8988T (cell line): ENCODE results near the gene CHKA.

ENCODE experiments used
- DNase-seq: peaks from one replicate; pipeline ENCODE4 v3.0.0; 2011

CHKA gene

DNA sequence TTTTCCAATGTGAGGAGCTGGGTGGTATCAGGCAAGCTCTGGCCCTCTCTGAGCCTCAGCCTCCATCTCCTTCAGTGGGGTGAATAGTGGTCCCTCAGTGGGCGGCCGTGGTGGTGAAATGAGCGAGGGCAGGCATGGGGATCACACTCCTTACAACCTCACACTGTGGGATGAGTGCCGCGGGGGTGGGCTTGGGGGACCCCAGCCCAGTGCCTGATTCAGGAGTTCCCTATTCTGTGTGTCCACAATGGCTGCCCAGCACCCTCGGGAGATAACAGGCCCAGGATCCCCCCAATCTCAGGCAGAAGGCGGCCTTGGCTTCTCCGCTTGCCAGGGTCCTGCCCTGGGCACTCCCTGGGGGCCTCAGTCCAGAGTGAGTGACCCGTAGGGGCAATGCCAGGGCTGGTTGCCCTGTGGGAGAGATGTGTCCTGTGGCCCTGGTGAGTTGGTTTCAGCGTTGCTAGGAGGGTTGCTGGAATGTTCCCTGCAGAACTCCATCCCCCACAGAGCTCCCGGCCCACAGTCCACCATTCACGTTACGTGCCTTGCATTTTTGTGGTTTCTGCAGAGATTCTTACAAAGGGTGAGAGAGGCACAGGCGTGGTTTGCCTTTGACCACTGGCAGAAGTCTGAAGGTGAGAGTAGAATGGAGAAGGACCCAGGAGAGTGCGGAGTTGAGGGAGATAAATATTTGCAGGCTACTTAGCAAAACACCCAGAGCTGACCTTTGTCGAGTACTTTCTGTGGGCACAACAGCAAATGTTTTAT, 108.2 kb downstream of the CHKA start:
- peak; percentile 83 for DNase-seq

DNA sequence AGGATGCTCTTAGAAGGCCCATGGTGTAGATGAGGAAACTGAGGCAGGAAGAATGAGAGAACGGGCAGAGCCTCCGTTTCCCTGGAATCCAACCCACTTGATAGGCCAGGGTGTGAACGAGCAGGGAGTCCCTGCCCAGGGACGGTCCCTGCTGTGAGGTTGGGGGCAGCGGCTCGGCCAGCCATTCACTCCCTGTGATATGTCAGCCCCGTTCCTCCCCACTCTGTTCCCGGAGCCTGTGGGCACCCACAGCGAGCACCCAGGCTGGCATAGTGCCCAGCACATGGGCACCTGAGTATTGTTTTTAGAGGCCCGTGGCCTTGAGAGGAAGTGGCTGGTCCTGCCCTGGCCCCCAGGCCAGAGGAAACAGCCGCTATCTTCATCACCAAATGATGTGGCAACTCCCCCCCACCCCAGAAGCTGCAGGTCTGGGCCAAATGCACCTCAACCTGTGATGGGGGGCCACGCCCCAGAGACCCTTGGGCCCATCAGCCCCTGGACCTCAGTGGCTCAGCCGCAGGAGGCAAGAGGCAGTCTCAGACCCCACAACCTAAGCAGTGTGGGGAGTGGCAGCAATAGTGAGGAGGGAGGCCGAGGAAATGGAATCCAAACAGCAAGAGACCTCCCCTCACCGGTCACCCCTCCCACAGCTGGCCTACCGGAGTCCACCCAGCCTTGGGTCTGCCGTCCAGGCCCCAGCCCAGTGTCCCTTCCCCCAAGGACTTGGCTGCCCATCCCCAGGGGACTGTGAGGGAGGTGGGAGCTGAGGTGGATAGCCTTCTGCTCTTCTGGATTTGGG, 108.9 kb downstream of the CHKA start:
- DNase-seq: no peak

DNA sequence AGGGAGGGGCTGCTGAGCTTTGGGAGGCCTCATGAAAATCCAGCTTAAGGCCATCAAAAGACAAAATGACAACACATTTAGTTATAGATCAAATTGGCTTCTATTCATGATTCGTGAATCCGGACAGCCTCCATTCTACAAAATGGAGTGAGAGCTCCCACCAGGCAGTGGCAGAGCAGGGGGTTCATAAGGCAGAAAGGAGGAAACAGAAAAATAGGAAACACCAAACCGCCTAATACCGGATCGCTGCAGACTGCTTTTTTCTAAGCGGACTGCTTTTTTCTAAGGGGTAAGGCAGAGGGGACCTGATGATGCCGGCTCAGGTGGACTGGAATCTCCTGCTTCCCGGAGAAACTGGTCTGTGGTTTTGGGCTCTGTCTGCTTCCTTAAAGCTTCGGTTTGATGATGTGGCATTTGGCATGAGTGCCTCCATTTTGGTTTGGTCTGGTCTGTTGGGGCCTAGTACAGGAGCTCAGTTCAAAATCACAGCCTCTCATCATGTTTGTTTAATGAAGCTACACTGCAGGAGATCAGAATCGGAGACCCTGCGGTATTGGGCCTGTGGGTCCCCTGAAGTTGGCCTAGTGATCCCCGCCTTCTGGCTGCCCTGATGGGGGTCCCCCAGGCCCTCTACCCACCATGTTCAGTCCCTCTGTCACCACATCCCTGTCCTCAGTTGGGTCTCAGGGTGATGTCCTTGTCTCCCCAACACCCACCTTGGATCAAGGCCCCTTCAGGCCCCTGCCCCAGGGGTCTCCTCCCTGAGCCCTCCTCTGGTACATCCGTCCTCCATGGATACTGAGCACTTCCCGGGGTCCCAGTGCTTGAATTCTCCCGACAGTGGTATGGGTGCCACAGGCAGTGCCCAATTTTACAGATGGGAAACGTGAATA, 109.9 kb downstream of the CHKA start:
- no peak for DNase-seq

DNA sequence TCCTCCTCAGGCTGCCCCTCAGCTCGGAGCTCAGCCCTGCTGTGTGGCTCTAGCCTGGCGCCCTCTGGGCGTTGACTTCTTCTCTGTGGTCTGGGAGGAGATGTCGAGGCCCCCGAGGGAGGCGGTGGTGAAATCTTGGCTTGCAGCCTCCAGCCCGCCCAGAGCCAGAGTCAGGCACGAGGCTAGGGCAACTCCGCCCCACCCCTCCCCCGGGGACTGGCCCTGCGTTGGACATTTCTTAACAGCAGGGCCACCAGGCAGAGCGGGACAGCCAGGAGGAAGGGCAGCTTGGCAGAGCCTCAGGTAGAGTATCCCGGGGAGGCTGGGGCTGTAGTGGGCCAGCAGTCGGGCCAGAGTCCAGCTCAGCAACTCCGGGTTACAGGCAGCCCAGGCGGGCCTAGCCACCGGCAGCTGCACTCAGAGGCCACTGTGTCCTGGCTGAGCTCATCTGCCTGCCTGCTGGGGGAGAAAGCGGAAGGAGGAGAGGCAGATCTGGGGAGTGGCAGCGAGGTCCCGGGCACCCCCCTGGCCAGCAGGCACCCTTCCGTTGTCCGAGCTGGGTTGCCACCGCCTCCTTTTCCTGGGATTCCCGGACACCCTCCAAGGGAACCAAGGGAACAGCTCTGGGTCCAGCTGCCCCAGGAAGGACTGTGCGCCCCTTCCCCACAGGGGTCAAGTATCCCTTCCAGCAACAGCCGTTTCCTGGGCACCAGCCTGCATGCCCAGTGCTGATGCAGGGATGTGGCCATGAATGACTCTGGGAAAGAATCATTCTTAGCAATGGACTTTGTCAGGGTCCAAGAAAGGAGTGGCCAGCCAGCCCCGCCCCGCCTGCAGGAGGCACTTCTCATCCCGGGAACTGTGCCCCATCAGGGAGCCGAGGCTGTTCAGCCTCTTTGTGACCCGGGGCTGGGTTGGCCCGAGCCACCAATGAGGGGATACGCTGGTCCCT, 110.8 kb downstream of the CHKA start, which contains the start of gene ALDH3B1:
TSS of gene ALDH3B1 (plus strand) at position 238 of the 952 bp plus-strand sequence. CDS start 4,971 bp downstream, outside the sequence.
- peak; percentile 78 for DNase-seq

DNA sequence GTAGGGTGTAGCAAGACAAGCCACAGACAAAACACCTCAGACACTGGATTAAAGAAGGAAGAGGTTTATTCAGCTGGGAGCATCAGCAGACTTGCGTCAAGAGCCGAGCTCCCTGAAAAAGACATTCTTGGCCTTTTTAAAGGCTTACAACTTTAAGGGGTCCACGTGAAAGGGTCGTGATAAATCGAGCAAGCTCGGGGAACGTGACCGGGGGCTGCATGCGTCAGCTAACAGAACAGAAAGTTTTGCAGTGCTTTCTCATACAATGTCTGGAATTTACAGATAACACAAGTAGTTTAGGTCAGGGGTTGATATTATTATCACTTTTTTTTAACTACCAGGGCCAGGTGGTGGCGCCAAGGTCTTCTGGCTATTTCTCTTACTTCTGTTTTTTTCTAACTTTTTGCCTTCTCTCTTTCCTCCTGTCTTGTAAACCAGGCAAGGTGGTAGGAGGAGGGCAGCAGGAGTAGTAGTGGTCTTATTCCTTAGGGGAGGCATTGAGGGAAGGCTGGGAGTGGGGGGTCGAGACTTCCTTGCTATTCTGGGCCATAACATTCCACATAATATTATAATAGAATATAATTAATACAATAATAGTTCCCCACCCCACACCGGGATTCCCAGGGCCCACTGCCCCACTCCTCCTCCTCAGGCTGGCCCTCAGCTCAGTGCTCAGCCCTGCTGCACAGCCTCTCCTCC, 111.6 kb downstream of the CHKA start:
- no peak for DNase-seq

DNA sequence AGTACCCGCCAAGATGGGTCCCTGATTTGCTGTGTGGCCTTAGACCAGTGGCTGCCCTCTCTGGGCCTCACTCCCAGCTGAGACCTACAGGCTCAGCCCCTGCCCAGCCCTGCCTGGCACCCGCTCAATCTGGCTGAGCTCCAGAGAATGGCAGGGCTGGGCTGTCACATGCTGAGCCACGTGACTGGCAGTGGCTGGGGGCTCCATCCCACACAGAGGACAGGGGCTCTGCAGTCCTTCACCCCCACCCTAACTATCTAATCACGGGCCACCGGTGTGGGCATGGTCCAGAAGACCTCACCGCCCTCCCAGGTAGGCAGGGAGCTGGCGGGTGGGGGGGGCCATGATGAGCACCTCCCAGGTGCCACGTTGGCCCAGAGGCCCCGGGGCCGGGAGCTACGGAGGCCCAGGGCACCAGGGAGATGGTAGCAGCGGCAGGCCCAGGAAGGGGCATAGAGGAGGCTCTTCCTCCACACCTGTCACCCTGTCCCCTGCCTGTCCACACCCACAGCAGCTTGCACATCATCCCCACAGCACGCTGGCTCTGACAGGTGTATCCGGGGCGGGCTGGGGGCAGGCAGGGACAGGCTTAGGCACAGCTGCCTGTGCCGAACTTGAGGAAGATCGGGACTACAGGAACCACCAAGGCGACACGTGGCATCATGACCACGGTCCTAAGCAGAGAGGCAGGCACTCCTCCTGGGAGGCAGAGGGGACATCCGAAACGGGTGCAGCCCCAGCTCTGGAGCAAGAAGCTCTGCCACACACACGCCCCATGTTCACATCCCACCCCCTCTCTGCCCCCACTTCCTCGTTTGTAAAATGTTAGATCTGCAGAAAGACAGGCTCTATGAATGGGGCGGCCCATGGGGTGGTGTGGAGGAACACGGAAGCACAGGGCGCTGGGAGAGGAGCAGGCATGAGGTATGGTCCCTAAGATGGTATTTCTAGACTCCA, 112.5 kb downstream of the CHKA start:
- DNase-seq: no peak

DNA sequence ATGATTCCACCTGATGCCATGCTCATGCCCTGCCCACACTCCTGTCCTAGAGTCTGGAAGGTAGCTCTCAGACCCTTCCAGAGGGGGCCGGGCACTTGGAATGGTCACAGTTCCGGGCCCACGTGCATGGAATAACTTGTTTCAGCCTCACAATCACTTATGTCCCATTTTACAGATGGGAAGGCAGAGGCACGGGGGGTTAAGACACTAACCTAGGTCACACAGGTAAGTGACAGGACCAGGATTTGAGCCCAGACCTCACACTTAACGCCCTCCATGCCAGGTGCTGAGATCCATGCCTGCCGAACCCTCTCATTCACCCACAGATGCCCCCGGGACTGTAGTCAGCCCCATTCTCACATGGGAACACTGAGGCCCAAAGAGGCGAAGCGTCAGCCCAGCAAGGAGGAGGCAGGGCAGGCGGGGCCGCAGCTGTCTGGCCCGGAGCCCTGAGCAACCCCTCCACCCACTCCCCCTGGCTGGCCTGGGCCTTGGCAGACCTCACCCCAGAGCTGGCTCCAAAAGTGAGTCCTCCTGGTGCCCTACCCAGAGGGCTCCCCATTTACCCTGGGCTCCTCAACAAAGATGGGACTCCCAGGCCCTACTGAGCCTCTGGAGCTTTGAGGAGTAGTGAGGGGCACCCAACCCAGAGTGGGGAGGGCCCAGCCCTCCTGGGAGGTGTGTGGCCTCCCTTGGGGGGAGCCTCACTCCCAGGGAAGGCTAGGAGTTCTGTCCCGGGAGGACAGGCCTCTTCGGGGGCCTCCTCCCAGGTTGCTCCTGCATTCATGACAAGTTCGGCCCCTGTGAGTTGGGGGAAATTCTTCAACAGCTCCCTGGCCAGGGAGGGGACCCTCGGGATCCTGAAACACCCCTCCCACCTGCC, 113.4 kb downstream of the CHKA start:
- no peak for DNase-seq

DNA sequence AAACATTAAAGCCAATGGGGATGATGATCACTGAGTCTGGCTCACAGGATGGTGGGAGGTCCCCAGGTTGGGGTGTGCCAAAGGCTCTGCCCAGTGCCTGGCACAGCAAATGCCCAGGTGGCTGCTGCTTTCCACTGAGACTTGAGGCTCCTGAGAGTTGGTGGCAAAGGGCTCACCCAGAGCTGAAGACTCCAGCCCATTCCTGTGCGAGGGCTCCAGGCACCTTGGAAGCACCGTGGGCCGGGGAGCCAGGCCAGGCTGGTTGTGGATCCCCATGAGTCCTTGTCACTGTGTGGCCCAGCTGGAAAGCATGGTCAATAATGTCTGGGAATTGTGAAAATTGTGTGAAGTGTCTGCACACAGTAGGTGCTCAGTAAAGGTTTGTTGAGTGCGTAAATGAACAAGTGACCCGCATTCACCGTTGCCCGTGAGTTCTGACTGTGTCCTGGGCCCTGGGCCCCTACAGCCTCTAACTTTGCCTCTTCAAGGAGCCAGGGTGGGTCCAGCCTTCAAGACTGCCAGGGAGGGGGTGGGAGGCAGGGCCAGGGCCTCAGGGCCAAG, 114.5 kb downstream of the CHKA start:
- DNase-seq: no peak

DNA sequence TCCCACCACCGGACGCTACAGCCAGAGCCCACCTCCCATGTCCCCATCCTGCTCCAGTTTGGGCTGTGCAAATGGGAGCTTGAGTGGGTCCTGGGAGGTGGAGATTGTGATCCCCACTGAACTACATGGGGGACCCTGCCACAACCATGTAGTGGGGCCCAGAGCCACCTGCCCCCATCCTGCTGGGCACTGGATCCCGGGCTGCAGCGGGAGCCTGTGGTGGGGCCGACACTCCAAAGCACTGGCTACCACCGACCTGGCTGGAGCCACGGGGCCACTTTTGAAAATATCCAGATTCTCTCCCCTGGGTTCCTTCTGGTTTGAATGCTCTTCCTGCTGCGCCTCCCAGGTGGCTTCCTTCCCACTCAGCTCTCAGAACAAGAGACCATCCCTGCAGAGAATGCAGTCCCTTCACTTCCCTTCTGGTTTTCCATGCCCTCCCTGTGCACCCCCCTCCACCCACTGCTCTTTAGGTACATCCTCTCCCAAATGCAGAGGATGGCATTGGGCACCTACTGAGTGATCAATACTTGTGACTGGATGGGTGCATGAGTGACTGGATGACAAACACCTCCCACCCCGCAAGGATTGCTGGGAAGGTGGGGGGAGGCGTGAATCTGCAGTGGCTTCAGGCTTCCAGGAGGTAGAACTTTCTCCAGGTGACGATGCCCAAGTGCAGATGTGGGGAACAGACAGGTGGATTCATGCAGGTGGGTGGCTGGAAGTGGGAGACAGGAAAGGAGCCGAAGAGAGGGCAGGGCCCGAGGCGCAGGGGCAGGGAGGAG, 116.4 kb downstream of the CHKA start:
- no peak for DNase-seq

DNA sequence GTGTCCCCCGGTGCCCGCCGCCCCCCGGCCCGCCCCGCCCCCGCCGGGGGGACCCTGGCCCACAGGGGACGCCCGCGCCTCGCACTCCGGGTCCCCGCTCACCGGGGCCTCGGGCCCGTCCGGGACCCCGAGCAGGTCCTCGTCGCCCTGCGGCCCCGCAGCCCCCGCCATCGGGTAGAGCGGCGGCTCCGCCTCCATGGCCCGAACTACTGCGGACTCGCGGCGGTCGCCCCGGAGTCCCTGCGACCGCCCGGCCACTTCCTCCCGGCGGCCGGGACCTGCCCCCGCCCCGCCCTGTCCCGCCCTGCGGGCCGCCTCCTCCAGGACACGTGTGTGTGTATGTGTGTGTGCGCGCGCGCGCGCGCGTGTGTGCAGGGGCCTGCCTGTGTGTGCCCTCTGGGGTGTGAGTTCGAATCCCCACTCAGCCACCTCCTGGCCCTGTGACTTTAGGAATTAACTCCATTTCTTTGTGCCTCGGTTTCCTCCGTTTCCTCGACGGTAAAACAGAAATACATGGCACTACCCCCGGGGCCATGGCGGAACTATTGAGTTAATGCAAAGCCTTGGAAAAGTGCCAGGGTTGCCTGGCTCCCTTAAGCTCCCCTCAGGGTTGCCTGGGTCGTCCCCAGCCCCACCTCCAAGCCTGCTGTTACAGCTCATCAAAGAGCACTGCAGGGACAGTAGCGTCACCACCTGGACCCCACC, 117.2 kb downstream of the CHKA start, which contains the start of gene UNC93B1:
TSS of gene UNC93B1 (minus strand) at position 252 of the 705 bp plus-strand sequence. CDS start at position 198, 54 bp downstream.
- DNase-seq: peak; percentile 89

DNA sequence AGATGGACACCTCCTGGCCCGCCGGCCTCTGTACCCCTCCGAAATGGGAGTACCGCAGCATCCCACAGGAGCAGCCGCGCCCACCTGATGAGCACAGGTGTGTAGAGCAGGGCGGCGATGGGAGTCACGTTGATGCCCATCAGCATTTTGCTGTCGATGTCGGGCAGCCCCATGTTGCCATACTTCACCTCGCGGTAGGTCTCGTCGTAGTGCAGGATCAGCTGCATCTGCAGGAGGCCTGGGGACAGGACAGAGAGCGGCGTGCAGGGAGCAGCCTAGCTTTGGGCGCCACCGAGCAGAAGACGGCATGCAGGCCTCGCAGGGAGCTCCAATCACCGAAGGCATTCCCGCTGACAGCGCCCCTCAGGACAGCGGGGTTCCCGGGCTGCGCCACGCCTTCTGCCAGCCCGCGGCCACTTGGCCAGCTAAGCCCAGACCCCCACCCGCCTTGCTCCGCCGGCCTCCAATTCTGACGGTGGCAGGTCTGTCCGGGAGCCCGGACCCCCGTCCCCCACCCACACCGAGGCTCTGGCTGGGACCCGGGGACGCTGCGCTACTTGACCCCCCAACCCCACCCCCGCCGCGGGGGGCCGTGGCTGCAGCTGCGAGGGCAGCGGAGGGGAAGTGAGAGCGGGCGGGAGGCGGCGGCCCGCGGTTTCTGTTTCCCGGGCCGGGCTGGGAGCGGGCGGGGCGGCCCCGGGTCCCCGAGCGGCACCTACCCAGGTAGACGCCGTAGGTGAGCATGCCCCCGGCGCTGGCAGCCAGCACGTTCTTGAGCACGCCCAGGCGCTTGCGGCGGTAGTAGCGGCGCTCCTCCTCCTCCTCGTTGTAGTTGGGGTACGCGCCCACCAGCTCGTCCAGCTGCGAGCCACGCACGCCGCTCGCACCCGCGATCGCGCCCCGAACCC, 118.0 kb downstream of the CHKA start:
- peak; percentile 59 for DNase-seq
